Measurements from ENCODE around the gene TCL1A. TPM values are rescaled to one million over a fixed set of nuclear protein-coding genes. Genes with fewer than 3 reads are reported as not detected.
A peak's percentile ranks its signal among the peaks of the same experiment; 100 is the strongest.

The TCL1A gene
- total RNA-seq, 1 experiment from 2014 or later: not detected

DNA sequence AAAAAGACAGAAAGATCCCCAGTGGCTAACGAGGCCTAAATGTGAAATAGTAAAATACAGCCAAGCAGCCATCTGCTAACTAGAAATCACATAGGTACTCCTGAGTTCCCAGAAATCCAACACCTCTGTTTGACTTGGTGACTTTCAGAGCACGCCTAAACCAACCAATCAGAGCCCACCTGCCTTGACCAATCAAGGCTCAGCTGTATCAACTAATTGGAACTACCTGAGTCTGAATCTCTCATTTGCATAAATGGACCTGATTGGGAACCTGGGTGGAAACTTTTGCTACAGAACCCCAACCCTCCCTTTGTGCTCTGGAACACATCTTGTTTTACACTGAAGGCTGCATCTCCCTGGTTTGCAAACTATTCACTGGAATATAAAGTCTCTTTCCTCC is 32.8 kb downstream of the TCL1A start:
- Histone ChIP-seq H3K27me3 (ENCODE audit: control insufficient read depth, insufficient read depth, low read length) (no peaks in the 10 kb centered on the region; the same call in 1 of the 2 replicates), H3K9me3 (ENCODE audit: control insufficient read depth, insufficient read depth, low read depth, low read length) (no peaks in the 10 kb centered on the region), H3K4me3 (ENCODE audit: low read depth in 2 of 2, low read length in 2 of 2) (no peak overlapping the region), H3K27ac (ENCODE audit: low read length) (no peak overlapping the region), H3K36me3 (ENCODE audit: control insufficient read depth, insufficient read depth, low read length) (no peaks in the 10 kb centered on the region), H3K4me1 (ENCODE audit: control insufficient read depth, insufficient read depth, low read length) (no peaks in the 10 kb centered on the region)
- ChIA-PET POLR2A (no interaction called here), CTCF (no interaction called here)
- DNase-seq (ENCODE audit: low read depth, low spot score): no peak
- in situ Hi-C loops (cut with HindIII; ENCODE audit: low pct_unique_long_range_greater_than_20kb, low sequenced_read_pairs) (no loop called here), intact Hi-C loops (cut with micrococcal nuclease; ENCODE audit: unreplicated experiment) (loop anchor here (5.0 kb wide), 1 partner anchor 119 kb away; no protein-coding TSS in a partner anchor)
- ATAC-seq: no peak
- BruUV-seq (replicated peaks): no TSS peak
- no peak for TF ChIP-seq TCF7L2 (IDR thresholded peaks at IDR 0.05; ENCODE audit: low read depth, low read length)
- no peak for TF ChIP-seq SIN3A (IDR thresholded peaks at IDR 0.05; ENCODE audit: borderline replicate concordance, insufficient read depth, low read depth, low read length)
- no peak for TF ChIP-seq POLR2AphosphoS5 (IDR thresholded peaks at IDR 0.05; ENCODE audit: low read depth, low read length)
- TF ChIP-seq, protein P1, sequence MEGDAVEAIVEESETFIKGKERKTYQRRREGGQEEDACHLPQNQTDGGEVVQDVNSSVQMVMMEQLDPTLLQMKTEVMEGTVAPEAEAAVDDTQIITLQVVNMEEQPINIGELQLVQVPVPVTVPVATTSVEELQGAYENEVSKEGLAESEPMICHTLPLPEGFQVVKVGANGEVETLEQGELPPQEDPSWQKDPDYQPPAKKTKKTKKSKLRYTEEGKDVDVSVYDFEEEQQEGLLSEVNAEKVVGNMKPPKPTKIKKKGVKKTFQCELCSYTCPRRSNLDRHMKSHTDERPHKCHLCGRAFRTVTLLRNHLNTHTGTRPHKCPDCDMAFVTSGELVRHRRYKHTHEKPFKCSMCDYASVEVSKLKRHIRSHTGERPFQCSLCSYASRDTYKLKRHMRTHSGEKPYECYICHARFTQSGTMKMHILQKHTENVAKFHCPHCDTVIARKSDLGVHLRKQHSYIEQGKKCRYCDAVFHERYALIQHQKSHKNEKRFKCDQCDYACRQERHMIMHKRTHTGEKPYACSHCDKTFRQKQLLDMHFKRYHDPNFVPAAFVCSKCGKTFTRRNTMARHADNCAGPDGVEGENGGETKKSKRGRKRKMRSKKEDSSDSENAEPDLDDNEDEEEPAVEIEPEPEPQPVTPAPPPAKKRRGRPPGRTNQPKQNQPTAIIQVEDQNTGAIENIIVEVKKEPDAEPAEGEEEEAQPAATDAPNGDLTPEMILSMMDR (IDR thresholded peaks at IDR 0.05): no peak
- TF ChIP-seq, protein P2, sequence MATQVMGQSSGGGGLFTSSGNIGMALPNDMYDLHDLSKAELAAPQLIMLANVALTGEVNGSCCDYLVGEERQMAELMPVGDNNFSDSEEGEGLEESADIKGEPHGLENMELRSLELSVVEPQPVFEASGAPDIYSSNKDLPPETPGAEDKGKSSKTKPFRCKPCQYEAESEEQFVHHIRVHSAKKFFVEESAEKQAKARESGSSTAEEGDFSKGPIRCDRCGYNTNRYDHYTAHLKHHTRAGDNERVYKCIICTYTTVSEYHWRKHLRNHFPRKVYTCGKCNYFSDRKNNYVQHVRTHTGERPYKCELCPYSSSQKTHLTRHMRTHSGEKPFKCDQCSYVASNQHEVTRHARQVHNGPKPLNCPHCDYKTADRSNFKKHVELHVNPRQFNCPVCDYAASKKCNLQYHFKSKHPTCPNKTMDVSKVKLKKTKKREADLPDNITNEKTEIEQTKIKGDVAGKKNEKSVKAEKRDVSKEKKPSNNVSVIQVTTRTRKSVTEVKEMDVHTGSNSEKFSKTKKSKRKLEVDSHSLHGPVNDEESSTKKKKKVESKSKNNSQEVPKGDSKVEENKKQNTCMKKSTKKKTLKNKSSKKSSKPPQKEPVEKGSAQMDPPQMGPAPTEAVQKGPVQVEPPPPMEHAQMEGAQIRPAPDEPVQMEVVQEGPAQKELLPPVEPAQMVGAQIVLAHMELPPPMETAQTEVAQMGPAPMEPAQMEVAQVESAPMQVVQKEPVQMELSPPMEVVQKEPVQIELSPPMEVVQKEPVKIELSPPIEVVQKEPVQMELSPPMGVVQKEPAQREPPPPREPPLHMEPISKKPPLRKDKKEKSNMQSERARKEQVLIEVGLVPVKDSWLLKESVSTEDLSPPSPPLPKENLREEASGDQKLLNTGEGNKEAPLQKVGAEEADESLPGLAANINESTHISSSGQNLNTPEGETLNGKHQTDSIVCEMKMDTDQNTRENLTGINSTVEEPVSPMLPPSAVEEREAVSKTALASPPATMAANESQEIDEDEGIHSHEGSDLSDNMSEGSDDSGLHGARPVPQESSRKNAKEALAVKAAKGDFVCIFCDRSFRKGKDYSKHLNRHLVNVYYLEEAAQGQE (IDR thresholded peaks at IDR 0.05; ENCODE audit: insufficient read depth in 1 of 2, low read depth in 2 of 2, low read length in 1 of 2): no peak

DNA sequence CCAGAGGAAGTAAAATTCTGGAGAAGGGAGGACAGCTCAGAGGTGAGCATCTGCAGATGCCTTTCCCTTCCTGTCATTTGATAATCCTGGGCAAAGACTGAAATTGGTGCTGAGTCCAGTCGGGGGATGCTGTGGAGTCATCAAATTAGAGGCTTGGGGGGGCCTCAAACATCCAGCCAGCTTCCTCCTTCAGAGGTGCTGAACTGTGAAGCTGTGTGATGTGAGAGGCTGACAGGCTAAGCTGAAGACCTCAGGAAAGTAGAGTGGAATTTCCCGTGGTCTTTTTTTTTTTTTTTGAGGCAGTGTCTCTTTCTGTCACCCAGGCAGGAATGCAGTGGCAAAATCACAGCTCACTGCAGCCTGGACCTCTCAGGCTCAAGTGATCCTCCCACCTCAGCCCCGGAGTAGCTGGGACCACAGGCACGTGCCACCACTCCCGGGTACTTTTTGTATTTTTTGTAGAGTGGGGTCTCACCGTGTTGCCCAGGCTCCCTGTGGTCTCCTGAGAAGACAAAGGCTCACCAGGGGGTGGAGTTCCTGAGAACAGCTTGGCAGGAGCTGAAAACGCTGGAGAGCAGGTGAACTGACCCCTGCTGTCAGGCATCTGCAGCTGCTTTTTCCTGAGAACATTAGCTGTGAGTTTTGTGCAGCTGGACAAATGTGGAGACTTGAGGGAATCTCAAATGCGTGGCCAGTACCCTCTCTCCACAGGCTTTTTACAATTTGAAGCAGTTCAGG is 33.8 kb downstream of the TCL1A start:
- no peak overlapping the region for H3K27ac ChIP-seq (ENCODE audit: low read length)
- H3K4me3 ChIP-seq (ENCODE audit: low read depth in 2 of 2, low read length in 2 of 2): no peak overlapping the region
- intact Hi-C loops (cut with micrococcal nuclease; ENCODE audit: unreplicated experiment) (loop anchor here (5.0 kb wide), 1 partner anchor 118 kb away; no protein-coding TSS in a partner anchor), in situ Hi-C loops (cut with HindIII; ENCODE audit: low pct_unique_long_range_greater_than_20kb, low sequenced_read_pairs) (no loop called here)
- no peaks in the 10 kb centered on the region for H3K4me1 ChIP-seq (ENCODE audit: control insufficient read depth, insufficient read depth, low read length)
- DNase-seq (ENCODE audit: low read depth, low spot score) (no peak), ATAC-seq (no peak)
- TF ChIP-seq, protein P1 (IDR thresholded peaks at IDR 0.05): peak; percentile 31
- TF ChIP-seq TCF7L2 (IDR thresholded peaks at IDR 0.05; ENCODE audit: low read depth, low read length) (no peak), SIN3A (IDR thresholded peaks at IDR 0.05; ENCODE audit: borderline replicate concordance, insufficient read depth, low read depth, low read length) (no peak), POLR2AphosphoS5 (IDR thresholded peaks at IDR 0.05; ENCODE audit: low read depth, low read length) (no peak)
- TF ChIP-seq, protein P2 (IDR thresholded peaks at IDR 0.05; ENCODE audit: insufficient read depth in 1 of 2, low read depth in 2 of 2, low read length in 1 of 2): no peak
- BruUV-seq (replicated peaks): no TSS peak
- H3K36me3 ChIP-seq (ENCODE audit: control insufficient read depth, insufficient read depth, low read length): no peaks in the 10 kb centered on the region
- no peaks in the 10 kb centered on the region for H3K9me3 ChIP-seq (ENCODE audit: control insufficient read depth, insufficient read depth, low read depth, low read length)
- CTCF ChIA-PET: interaction anchor here (0.6 to 0.9 kb wide), 3 partner anchors 16 to 313 kb away, joined by 3 to 8 read pairs (median 6); no protein-coding TSS in a partner anchor
- POLR2A ChIA-PET: interaction anchor here (0.5 kb wide), 1 partner anchor 42 kb away, joined by 5 read pairs; no protein-coding TSS in a partner anchor
- H3K27me3 ChIP-seq (ENCODE audit: control insufficient read depth, insufficient read depth, low read length): no peaks in the 10 kb centered on the region; the same call in 1 of the 2 replicates

Data from Panc1 (cell line).